EH (cell line): ENCODE results near the gene C19orf33.

ENCODE experiments used
- DNase-seq: peaks from one replicate; pipeline ENCODE4 v3.0.0-alpha.2; 2015; ENCODE audit warnings: low read depth

C19orf33 gene

GRCh38 chr19:38308926-38309614, 5.0 kb downstream of the C19orf33 start:
- no peak for DNase-seq

- DNase-seq: no peak
Observed at GRCh38 chr19:38309615-38310278, 5.7 kb downstream of the C19orf33 start.

- no peak for DNase-seq
Observed at GRCh38 chr19:38310279-38310670, 6.2 kb downstream of the C19orf33 start.

- DNase-seq: no peak
Observed at GRCh38 chr19:38310986-38311385, 6.9 kb downstream of the C19orf33 start.

GRCh38 chr19:38315657-38316476, 11.8 kb downstream of the C19orf33 start, which contains the start of gene YIF1B:
TSS of gene YIF1B (minus strand) at chr19:38315947. CDS start at chr19:38315917, 30 bp downstream.
- peak; percentile 98 for DNase-seq

GRCh38 chr19:38316477-38317067, 12.5 kb downstream of the C19orf33 start:
- DNase-seq: no peak

- DNase-seq: no peak
Observed at GRCh38 chr19:38317104-38317612, 13.1 kb downstream of the C19orf33 start.

GRCh38 chr19:38318660-38319059, 14.6 kb downstream of the C19orf33 start:
- DNase-seq: no peak

GRCh38 chr19:38319421-38320258, 15.6 kb downstream of the C19orf33 start, which contains the start of gene KCNK6:
TSS of gene KCNK6 (plus strand) at chr19:38319845. CDS start at chr19:38319951, 106 bp downstream.
- peak; percentile 45 for DNase-seq

GRCh38 chr19:38320969-38321339, 16.9 kb downstream of the C19orf33 start:
- no peak for DNase-seq

GRCh38 chr19:38321646-38322196, 17.7 kb downstream of the C19orf33 start:
- peak; percentile 69 for DNase-seq

- no peak for DNase-seq
Observed at GRCh38 chr19:38323291-38323690, 19.2 kb downstream of the C19orf33 start.

- no peak for DNase-seq
Observed at GRCh38 chr19:38324431-38324830, 20.4 kb downstream of the C19orf33 start.

GRCh38 chr19:38326591-38326990, 22.5 kb downstream of the C19orf33 start:
- no peak for DNase-seq

GRCh38 chr19:38329651-38330050, 25.6 kb downstream of the C19orf33 start:
- no peak for DNase-seq

- no peak for DNase-seq
Observed at GRCh38 chr19:38331728-38332127, 27.7 kb downstream of the C19orf33 start.

- peak; percentile 50 for DNase-seq
Observed at GRCh38 chr19:38333245-38333644, 29.2 kb downstream of the C19orf33 start.

- peak; percentile 98 for DNase-seq
Observed at GRCh38 chr19:38335949-38336637, 32.0 kb downstream of the C19orf33 start.

GRCh38 chr19:38336638-38337359, 32.7 kb downstream of the C19orf33 start:
- peak; percentile 94 for DNase-seq

GRCh38 chr19:38337360-38337653, 33.3 kb downstream of the C19orf33 start:
- DNase-seq: no peak
